ENCODE measurements around the gene BEX5. TPM values are rescaled to one million over a fixed set of nuclear protein-coding genes. Genes with fewer than 3 reads are reported as not detected.
"Not testable (repeated sequence)": the region's sequence is repeated elsewhere in the genome, so short reads cannot be mapped to it uniquely, and the experiment has no call there.

BEX5 gene
- not detected for total RNA-seq

- H3K27me3 ChIP-seq: no peaks in the 10 kb centered on the region
- H3K27ac ChIP-seq: peak within 1 kb of the TSS; percentile 74 to 81
- peak within 1 kb of the TSS; percentile 39 to 70 for H3K4me3 ChIP-seq
- intact Hi-C loops (cut with DNase I): loop anchor here (2.0 to 10.0 kb wide), 5 partner anchors 33 to 999 kb away; partner anchors contain the start of genes GPRASP1, HNRNPH2 and TMSB15A
- H3K9me3 ChIP-seq: no peaks in the 10 kb centered on the region
- TF ChIP-seq CTCF (IDR thresholded peaks at IDR 0.05): no peak
- H3K4me1 ChIP-seq: no peaks in the 10 kb centered on the region
- peak; percentile 21 to 83 for DNase-seq (ENCODE audit: low spot score in 2 of 2)
- no peaks in the 10 kb centered on the region for H3K36me3 ChIP-seq
These were observed at the start of gene BEX5 for GRCh38 chrX:102155806-102156179. Gene BEX5 (minus strand): TSS chrX:102155977. CDS start chrX:102154265, 1,712 bp downstream.

DNA sequence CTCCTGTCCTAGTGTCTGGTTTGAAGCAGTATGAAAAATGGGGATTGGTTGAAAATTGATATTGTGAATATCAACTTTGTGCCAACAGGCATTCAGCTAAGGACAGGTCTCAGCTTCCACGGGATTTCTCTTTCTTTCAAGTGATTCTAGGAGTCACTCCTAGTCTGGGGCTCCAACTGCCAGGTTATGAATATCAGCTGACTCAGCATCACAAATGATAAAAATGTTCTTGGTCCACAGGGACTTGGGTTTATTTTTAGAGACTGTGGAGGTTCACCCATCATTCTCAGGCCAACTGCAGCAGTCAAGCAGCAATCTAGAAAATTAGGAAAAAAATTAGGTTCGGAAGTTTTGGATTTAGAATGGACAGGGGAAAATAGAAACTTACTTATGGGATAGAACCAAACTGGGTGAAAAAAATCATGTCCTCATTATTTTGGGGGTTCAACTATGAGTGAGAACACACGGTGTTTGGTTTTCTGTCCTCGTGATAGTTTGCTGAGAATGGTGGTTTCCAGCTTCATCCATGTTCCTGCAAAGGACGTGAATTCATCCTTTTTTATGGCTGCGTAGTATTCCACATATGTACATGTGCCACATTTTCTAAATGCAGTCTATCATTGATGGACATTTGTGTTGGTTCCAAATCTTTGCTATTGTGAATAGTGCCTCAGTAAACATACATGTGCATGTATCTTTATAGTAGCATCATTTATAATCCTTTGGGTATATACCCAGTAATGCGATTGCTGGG lies 30.4 kb upstream of the BEX5 start:
- H3K9me3 ChIP-seq: peaks cover 0 to 4% of the 10 kb centered on the region in 2 donors
- H3K27me3 ChIP-seq: no peaks in the 10 kb centered on the region
- no peak overlapping the region for H3K27ac ChIP-seq
- intact Hi-C loops (cut with DNase I): no loop called here
- H3K4me1 ChIP-seq: no peaks in the 10 kb centered on the region
- no peak for TF ChIP-seq CTCF (IDR thresholded peaks at IDR 0.05)
- DNase-seq (ENCODE audit: low spot score in 2 of 2): no peak
- H3K4me3 ChIP-seq: no peak overlapping the region
- no peaks in the 10 kb centered on the region for H3K36me3 ChIP-seq

GRCh38 chrX:102154900-102155805 lies 624 bp downstream of the BEX5 start:
- TF ChIP-seq CTCF (IDR thresholded peaks at IDR 0.05): no peak
- Histone ChIP-seq H3K9me3 (no peaks in the 10 kb centered on the region), H3K27ac (peak overlapping the region; percentile 74 to 81), H3K27me3 (no peaks in the 10 kb centered on the region), H3K4me3 (peak overlapping the region; percentile 39 to 70), H3K4me1 (no peaks in the 10 kb centered on the region), H3K36me3 (no peaks in the 10 kb centered on the region)
- peak in 1 of 2 donors; percentile 63 for DNase-seq (ENCODE audit: low spot score in 2 of 2)
- intact Hi-C loops (cut with DNase I): loop anchor here (5.0 to 10.0 kb wide), 4 partner anchors 33 to 1000 kb away; partner anchors contain the start of genes GPRASP1 and TMSB15A

DNA sequence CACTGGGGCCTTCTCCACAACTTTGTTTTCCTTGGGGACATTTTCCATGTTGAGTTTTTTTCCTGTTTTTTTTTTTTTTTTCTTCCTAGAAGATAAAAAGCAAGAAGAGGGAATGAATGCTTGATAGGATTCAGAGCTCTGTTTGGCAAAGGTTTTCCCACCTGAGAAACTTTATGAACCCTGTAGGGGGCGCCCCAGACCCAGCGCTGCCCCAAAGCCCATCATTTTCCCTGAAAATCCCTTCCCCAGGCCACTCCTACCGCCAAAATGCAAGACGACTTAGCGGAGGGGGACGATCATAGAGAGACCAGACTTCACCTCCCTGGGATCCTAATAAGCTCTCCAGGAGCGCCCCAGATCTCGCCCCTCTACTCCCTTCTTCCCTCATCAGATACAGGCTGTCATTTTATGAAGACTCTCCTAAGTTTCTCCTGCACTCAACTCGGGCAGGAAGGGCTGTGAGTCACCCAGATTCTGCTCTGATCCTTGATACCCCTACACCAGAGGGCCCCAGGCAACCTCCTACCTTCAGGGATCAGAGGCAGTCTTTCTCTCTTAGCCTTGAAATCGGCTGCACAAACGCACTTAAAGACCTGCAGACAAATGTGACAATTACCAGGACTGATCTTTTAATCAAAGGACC lies 1.4 kb downstream of the BEX5 start:
- H3K36me3 ChIP-seq: no peaks in the 10 kb centered on the region
- no peaks in the 10 kb centered on the region for H3K27me3 ChIP-seq
- no peak for DNase-seq (ENCODE audit: low spot score in 2 of 2)
- H3K4me3 ChIP-seq: peak overlapping the region in 1 of 2 donors; percentile 70
- H3K9me3 ChIP-seq: no peaks in the 10 kb centered on the region
- TF ChIP-seq CTCF (IDR thresholded peaks at IDR 0.05): peak in 2 of 3 experiments; percentile 25 to 52
- H3K27ac ChIP-seq: peak overlapping the region in 1 of 2 donors; percentile 81
- no peaks in the 10 kb centered on the region for H3K4me1 ChIP-seq
- intact Hi-C loops (cut with DNase I): loop anchor here (10.0 kb wide), 2 partner anchors 500 to 1000 kb away; partner anchors contain the start of gene GPRASP1

DNA sequence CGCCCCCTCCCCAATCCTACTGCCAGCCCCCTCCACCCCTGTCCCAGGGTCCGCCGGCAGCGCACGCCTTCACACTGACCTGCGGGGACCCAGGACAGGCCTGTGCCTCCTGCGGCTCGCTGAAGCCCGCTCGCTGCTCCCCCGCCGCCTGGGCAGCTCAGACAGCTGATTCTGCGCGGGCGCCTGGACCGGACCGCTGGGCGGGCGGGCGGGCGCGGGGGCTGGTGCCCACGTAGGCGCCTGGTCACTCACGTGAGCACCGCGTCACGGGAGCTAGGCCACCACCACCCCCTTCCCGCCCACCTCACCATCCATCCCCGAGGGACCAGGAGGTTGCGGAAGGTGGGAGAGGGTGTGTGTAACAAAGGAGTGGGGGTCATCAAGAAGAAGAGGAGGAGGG lies 13.5 kb downstream of the BEX5 start, which contains the start of gene TCEAL6:
Gene TCEAL6, minus strand, starts transcription at position 208 of the 400 bp plus-strand sequence.
- H3K36me3 ChIP-seq; intact Hi-C loops (cut with DNase I); H3K27me3 ChIP-seq; H3K9me3 ChIP-seq; H3K27ac ChIP-seq; H3K4me1 ChIP-seq: not testable (repeated sequence)
- peak in 1 of 2 donors; percentile 48 for DNase-seq (ENCODE audit: low spot score in 2 of 2)
- H3K4me3 ChIP-seq: peak within 1 kb of the TSS; percentile 21 to 43

DNA sequence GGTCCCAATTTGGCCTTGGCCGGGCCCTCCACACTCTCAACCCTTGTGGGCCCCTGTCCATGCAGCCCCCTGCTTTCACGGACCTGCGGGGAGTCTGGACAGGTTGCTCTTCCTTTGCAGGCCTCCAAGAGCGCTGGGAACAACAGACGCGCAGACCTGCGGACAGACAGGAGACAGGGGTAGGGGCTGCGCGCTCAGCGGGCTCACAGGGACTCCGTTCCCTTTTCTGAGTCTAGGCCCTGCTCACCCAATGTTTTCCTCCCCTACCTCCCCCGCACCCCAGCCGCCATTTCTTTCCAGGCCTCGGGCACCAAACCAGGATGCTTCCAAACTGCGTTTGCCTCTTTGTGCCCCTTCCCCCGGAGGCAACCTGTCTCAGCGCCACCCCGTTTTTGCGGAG lies 14.1 kb downstream of the BEX5 start:
- peak in 1 of 2 donors; percentile 47 for DNase-seq (ENCODE audit: low spot score in 2 of 2)
- intact Hi-C loops (cut with DNase I): not testable (repeated sequence)

DNA sequence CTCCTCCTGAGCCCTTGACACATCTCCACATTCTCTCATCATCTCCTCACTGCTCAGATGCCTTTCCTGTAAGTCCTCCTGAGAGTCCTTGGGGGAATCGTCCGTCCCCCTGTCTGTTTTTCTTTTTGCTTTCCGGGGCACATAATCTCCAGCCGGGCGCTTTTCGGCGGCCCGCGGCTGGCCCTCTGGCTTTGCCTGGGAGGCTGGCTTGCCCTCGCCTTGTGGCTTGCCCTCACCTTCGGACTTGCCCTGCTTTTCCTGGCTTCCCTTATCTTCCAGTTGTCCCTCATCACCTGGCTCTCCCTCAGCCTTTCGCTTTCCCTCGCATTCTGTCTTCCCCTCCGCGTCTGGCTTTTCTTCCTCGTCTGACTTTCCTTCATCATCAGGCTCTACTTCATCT lies 14.9 kb downstream of the BEX5 start:
- H3K9me3 ChIP-seq; H3K27ac ChIP-seq; H3K27me3 ChIP-seq; H3K4me1 ChIP-seq; DNase-seq (ENCODE audit: low spot score in 2 of 2); intact Hi-C loops (cut with DNase I); H3K36me3 ChIP-seq; H3K4me3 ChIP-seq: not testable (repeated sequence)

More for the DNA sequence above, 14.1 kb downstream of the BEX5 start:
- not testable (repeated sequence) for H3K4me3 ChIP-seq, H3K27me3 ChIP-seq, H3K9me3 ChIP-seq, H3K27ac ChIP-seq, H3K4me1 ChIP-seq, H3K36me3 ChIP-seq
